Spleen (tissue), 7 donors: ENCODE data around the gene GPR107.

ENCODE experiments used
- POLR2A ChIP-seq, 3 donors: fragments of 450-650 bp; IDR thresholded peaks; one replicate each; pipeline ENCODE4 v1.5.1; 2017; ENCODE audit warnings: antibody characterized with exemption in 3 of 3, mild to moderate bottlenecking in 1 of 3
- POLR2AphosphoS5 ChIP-seq, 3 donors: sonication (generic); formaldehyde crosslinking; IDR thresholded peaks; one replicate each; pipeline ENCODE4 v1.5.1; 2017; ENCODE audit warnings: antibody characterized with exemption in 3 of 3
- TF ChIP-seq, protein P1 (sequence below), 11 experiments: fragments of 200-600 bp in 7 of 11; fragments of 450-650 bp in 4 of 11; sonication (generic) in 4 of 11; IDR thresholded peaks in 8 of 11; conservative IDR thresholded peaks in 3 of 11; 1 replicate in 7 of 11; 2 replicates in 4 of 11; pipeline versions ENCODE4 v1.4.0 to v1.8.0; 2016 to 2021; ENCODE audit warnings: antibody characterized with exemption in 11 of 11, inconsistent platforms in 4 of 11, mild to moderate bottlenecking in 1 of 11
- donor health status: DM: no; HTN: no; CAD: no; lungs with moderate emphysema.
- donor health status: DM: no; HTN: no; CAD: no.
- donor health status: DM: no; HTN: no; CAD: no.

DNA sequence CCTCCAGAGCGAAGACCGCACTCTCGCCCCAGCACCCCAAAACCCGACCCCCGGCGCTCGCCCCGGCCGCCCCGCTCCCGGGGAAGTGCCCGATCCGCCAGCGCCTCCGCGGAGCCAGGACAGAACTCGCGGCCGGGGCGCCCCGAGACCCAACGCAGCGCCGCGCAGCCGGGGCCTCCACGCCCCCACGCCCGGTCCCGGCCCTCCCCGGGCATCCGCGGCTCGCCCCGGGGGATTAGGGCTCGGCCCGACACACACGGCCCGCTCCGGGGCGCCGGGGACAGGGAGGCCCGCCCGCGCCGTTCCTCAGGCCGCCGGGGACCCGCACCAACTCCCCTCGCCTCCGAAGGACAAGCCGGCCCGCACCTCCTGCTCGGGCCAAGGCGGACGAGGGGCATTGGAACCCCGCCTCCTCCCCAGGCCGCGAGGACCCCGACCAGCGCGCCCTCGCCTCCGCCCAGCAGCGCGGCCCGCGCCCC, 11.3 kb upstream of the GPR107 start:
- TF ChIP-seq, protein P1, sequence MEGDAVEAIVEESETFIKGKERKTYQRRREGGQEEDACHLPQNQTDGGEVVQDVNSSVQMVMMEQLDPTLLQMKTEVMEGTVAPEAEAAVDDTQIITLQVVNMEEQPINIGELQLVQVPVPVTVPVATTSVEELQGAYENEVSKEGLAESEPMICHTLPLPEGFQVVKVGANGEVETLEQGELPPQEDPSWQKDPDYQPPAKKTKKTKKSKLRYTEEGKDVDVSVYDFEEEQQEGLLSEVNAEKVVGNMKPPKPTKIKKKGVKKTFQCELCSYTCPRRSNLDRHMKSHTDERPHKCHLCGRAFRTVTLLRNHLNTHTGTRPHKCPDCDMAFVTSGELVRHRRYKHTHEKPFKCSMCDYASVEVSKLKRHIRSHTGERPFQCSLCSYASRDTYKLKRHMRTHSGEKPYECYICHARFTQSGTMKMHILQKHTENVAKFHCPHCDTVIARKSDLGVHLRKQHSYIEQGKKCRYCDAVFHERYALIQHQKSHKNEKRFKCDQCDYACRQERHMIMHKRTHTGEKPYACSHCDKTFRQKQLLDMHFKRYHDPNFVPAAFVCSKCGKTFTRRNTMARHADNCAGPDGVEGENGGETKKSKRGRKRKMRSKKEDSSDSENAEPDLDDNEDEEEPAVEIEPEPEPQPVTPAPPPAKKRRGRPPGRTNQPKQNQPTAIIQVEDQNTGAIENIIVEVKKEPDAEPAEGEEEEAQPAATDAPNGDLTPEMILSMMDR (IDR thresholded peaks at IDR 0.05 in 8 of 11, conservative IDR thresholded peaks at IDR 0.05 in 3 of 11) = no peak
- TF ChIP-seq POLR2A (IDR thresholded peaks at IDR 0.05) = no peak
- no peak for TF ChIP-seq POLR2AphosphoS5 (IDR thresholded peaks at IDR 0.05)
